Measurements from ENCODE around the gene FMNL2.

The FMNL2 gene

GRCh38 chr2:152455738-152456137, 120.8 kb downstream of the FMNL2 start:
- Histone ChIP-seq H3K27me3 (ENCODE audit: control insufficient read depth, insufficient read depth, low read length) (no peaks in the 10 kb centered on the region), H3K36me3 (ENCODE audit: control insufficient read depth, insufficient read depth, low read length) (no peaks in the 10 kb centered on the region), H3K27ac (ENCODE audit: low read length) (no peak overlapping the region), H3K4me3 (ENCODE audit: low read length) (no peak overlapping the region), H3K4me1 (ENCODE audit: control insufficient read depth, insufficient read depth, low read length) (peaks cover 9% of the 10 kb centered on the region; the same call in 1 of the 2 replicates), H3K9me3 (ENCODE audit: control insufficient read depth, insufficient read depth, low read length) (no peaks in the 10 kb centered on the region)
- DNase-seq (ENCODE audit: low read depth, low spot score), result no peak
- WGBS (ENCODE audit: insufficient coverage, insufficient read length), result no CpG with 5 or more reads among the region's 6 CpGs

- no peak for DNase-seq (ENCODE audit: low read depth, low spot score)
- Histone ChIP-seq H3K9me3 (ENCODE audit: control insufficient read depth, insufficient read depth, low read length) (no peaks in the 10 kb centered on the region), H3K27me3 (ENCODE audit: control insufficient read depth, insufficient read depth, low read length) (no peaks in the 10 kb centered on the region), H3K36me3 (ENCODE audit: control insufficient read depth, insufficient read depth, low read length) (no peaks in the 10 kb centered on the region), H3K4me1 (ENCODE audit: control insufficient read depth, insufficient read depth, low read length) (peaks cover 9% of the 10 kb centered on the region; the same call in 1 of the 2 replicates), H3K27ac (ENCODE audit: low read length) (no peak overlapping the region), H3K4me3 (ENCODE audit: low read length) (no peak overlapping the region)
- no CpG with 5 or more reads among the region's 3 CpGs for WGBS (ENCODE audit: insufficient coverage, insufficient read length)
These were observed 121.3 kb downstream of the FMNL2 start for GRCh38 chr2:152456262-152456661.

GRCh38 chr2:152458441-152458940, 123.5 kb downstream of the FMNL2 start:
- WGBS (ENCODE audit: insufficient coverage, insufficient read length), result no CpG with 5 or more reads among the region's 5 CpGs
- no peaks in the 10 kb centered on the region for H3K36me3 ChIP-seq (ENCODE audit: control insufficient read depth, insufficient read depth, low read length)
- DNase-seq (ENCODE audit: low read depth, low spot score), result no peak

GRCh38 chr2:152459091-152459490, 124.1 kb downstream of the FMNL2 start:
- Histone ChIP-seq H3K4me1 (ENCODE audit: control insufficient read depth, insufficient read depth, low read length) (peaks cover 4% of the 10 kb centered on the region; the same call in 1 of the 2 replicates), H3K4me3 (ENCODE audit: low read length) (no peak overlapping the region), H3K27ac (ENCODE audit: low read length) (no peak overlapping the region), H3K36me3 (ENCODE audit: control insufficient read depth, insufficient read depth, low read length) (no peaks in the 10 kb centered on the region), H3K27me3 (ENCODE audit: control insufficient read depth, insufficient read depth, low read length) (no peaks in the 10 kb centered on the region), H3K9me3 (ENCODE audit: control insufficient read depth, insufficient read depth, low read length) (no peaks in the 10 kb centered on the region)
- DNase-seq (ENCODE audit: low read depth, low spot score), result no peak
- no CpG with 5 or more reads among the region's 2 CpGs for WGBS (ENCODE audit: insufficient coverage, insufficient read length)

More at GRCh38 chr2:152458441-152458940, 123.5 kb downstream of the FMNL2 start:
- Histone ChIP-seq H3K4me3 (ENCODE audit: low read length) (no peak overlapping the region), H3K27me3 (ENCODE audit: control insufficient read depth, insufficient read depth, low read length) (no peaks in the 10 kb centered on the region), H3K9me3 (ENCODE audit: control insufficient read depth, insufficient read depth, low read length) (no peaks in the 10 kb centered on the region), H3K27ac (ENCODE audit: low read length) (no peak overlapping the region), H3K4me1 (ENCODE audit: control insufficient read depth, insufficient read depth, low read length) (peaks cover 5% of the 10 kb centered on the region; the same call in 1 of the 2 replicates)

GRCh38 chr2:152460567-152460966, 125.6 kb downstream of the FMNL2 start:
- Histone ChIP-seq H3K4me1 (ENCODE audit: control insufficient read depth, insufficient read depth, low read length) (peaks cover 3% of the 10 kb centered on the region; the same call in 1 of the 2 replicates), H3K27me3 (ENCODE audit: control insufficient read depth, insufficient read depth, low read length) (no peaks in the 10 kb centered on the region), H3K27ac (ENCODE audit: low read length) (no peak overlapping the region), H3K9me3 (ENCODE audit: control insufficient read depth, insufficient read depth, low read length) (no peaks in the 10 kb centered on the region), H3K4me3 (ENCODE audit: low read length) (no peak overlapping the region), H3K36me3 (ENCODE audit: control insufficient read depth, insufficient read depth, low read length) (no peaks in the 10 kb centered on the region)
- no CpG with 5 or more reads among the region's 6 CpGs for WGBS (ENCODE audit: insufficient coverage, insufficient read length)
- no peak for DNase-seq (ENCODE audit: low read depth, low spot score)

GRCh38 chr2:152462120-152462519, 127.1 kb downstream of the FMNL2 start:
- Histone ChIP-seq H3K4me1 (ENCODE audit: control insufficient read depth, insufficient read depth, low read length) (peaks cover 3% of the 10 kb centered on the region; the same call in 1 of the 2 replicates), H3K4me3 (ENCODE audit: low read length) (no peak overlapping the region), H3K36me3 (ENCODE audit: control insufficient read depth, insufficient read depth, low read length) (no peaks in the 10 kb centered on the region), H3K27me3 (ENCODE audit: control insufficient read depth, insufficient read depth, low read length) (no peaks in the 10 kb centered on the region), H3K27ac (ENCODE audit: low read length) (no peak overlapping the region), H3K9me3 (ENCODE audit: control insufficient read depth, insufficient read depth, low read length) (no peaks in the 10 kb centered on the region)
- DNase-seq (ENCODE audit: low read depth, low spot score), result no peak
- no CpG with 5 or more reads among the region's 3 CpGs for WGBS (ENCODE audit: insufficient coverage, insufficient read length)

GRCh38 chr2:152462779-152463178, 127.8 kb downstream of the FMNL2 start:
- no peaks in the 10 kb centered on the region for H3K9me3 ChIP-seq (ENCODE audit: control insufficient read depth, insufficient read depth, low read length)
- H3K36me3 ChIP-seq (ENCODE audit: control insufficient read depth, insufficient read depth, low read length), result no peaks in the 10 kb centered on the region
- no peak for DNase-seq (ENCODE audit: low read depth, low spot score)
- H3K27ac ChIP-seq (ENCODE audit: low read length), result no peak overlapping the region
- no peaks in the 10 kb centered on the region for H3K27me3 ChIP-seq (ENCODE audit: control insufficient read depth, insufficient read depth, low read length)
- H3K4me3 ChIP-seq (ENCODE audit: low read length), result no peak overlapping the region
- peaks cover 3% of the 10 kb centered on the region for H3K4me1 ChIP-seq (ENCODE audit: control insufficient read depth, insufficient read depth, low read length)
- WGBS (ENCODE audit: insufficient coverage, insufficient read length), result no CpG with 5 or more reads among the region's 5 CpGs

GRCh38 chr2:152464851-152465470, 130.0 kb downstream of the FMNL2 start:
- Histone ChIP-seq H3K9me3 (ENCODE audit: control insufficient read depth, insufficient read depth, low read length) (no peaks in the 10 kb centered on the region), H3K4me3 (ENCODE audit: low read length) (no peak overlapping the region), H3K36me3 (ENCODE audit: control insufficient read depth, insufficient read depth, low read length) (no peaks in the 10 kb centered on the region), H3K27me3 (ENCODE audit: control insufficient read depth, insufficient read depth, low read length) (no peaks in the 10 kb centered on the region), H3K27ac (ENCODE audit: low read length) (no peak overlapping the region), H3K4me1 (ENCODE audit: control insufficient read depth, insufficient read depth, low read length) (peaks cover 5% of the 10 kb centered on the region)
- WGBS (ENCODE audit: insufficient coverage, insufficient read length), result no CpG with 5 or more reads among the region's 7 CpGs
- no peak for DNase-seq (ENCODE audit: low read depth, low spot score)

- H3K27ac ChIP-seq (ENCODE audit: low read length), result no peak overlapping the region
- peaks cover 5% of the 10 kb centered on the region for H3K4me1 ChIP-seq (ENCODE audit: control insufficient read depth, insufficient read depth, low read length)
- no peaks in the 10 kb centered on the region for H3K27me3 ChIP-seq (ENCODE audit: control insufficient read depth, insufficient read depth, low read length)
- H3K9me3 ChIP-seq (ENCODE audit: control insufficient read depth, insufficient read depth, low read length), result no peaks in the 10 kb centered on the region
- no peak for DNase-seq (ENCODE audit: low read depth, low spot score)
- no peak overlapping the region for H3K4me3 ChIP-seq (ENCODE audit: low read length)
- H3K36me3 ChIP-seq (ENCODE audit: control insufficient read depth, insufficient read depth, low read length), result no peaks in the 10 kb centered on the region
- WGBS (ENCODE audit: insufficient coverage, insufficient read length), result no CpG with 5 or more reads among the region's 3 CpGs
These were observed 130.6 kb downstream of the FMNL2 start for GRCh38 chr2:152465541-152465940.

GRCh38 chr2:152466041-152466440, 131.1 kb downstream of the FMNL2 start:
- H3K4me1 ChIP-seq (ENCODE audit: control insufficient read depth, insufficient read depth, low read length), result peaks cover 5% of the 10 kb centered on the region
- no peaks in the 10 kb centered on the region for H3K36me3 ChIP-seq (ENCODE audit: control insufficient read depth, insufficient read depth, low read length)
- no peak for DNase-seq (ENCODE audit: low read depth, low spot score)
- WGBS (ENCODE audit: insufficient coverage, insufficient read length), result no CpG with 5 or more reads among the region's 6 CpGs
- no peaks in the 10 kb centered on the region for H3K27me3 ChIP-seq (ENCODE audit: control insufficient read depth, insufficient read depth, low read length)
- no peak overlapping the region for H3K4me3 ChIP-seq (ENCODE audit: low read length)
- H3K27ac ChIP-seq (ENCODE audit: low read length), result no peak overlapping the region
- H3K9me3 ChIP-seq (ENCODE audit: control insufficient read depth, insufficient read depth, low read length), result no peaks in the 10 kb centered on the region
